Liver (tissue), 9 donors: ENCODE measurements around the gene IFT81. TPM values are rescaled to one million over a fixed set of nuclear protein-coding genes. Genes with fewer than 3 reads are reported as not detected.

Experiments
- DNase-seq: peaks from one replicate; pipeline ENCODE4 v3.0.0-alpha.2; 2017; ENCODE audit warnings: low spot score
- H3K27ac ChIP-seq, 2 donors: one replicate each; pipeline ENCODE4 v1.7.0; 2013; ENCODE audit warnings: inconsistent platforms in 2 of 2, low read length in 2 of 2, control low read depth in 1 of 2, low read depth in 1 of 2, mild to moderate bottlenecking in 1 of 2
- H3K27me3 ChIP-seq, 4 donors: one replicate each; pipeline versions ENCODE4 v1.6.1 to v1.7.0; 2013; ENCODE audit warnings: low read length in 3 of 4, inconsistent platforms in 1 of 4, mild to moderate bottlenecking in 1 of 4, moderate library complexity in 1 of 4; ENCODE audit not compliant: control insufficient read depth in 4 of 4, insufficient read depth in 4 of 4
- H3K36me3 ChIP-seq, 4 donors: one replicate each; pipeline versions ENCODE4 v1.6.1 to v1.7.0; 2013; ENCODE audit warnings: low read length in 3 of 4, mild to moderate bottlenecking in 3 of 4, low read depth in 1 of 4, moderate library complexity in 1 of 4; ENCODE audit not compliant: control insufficient read depth in 4 of 4, insufficient read depth in 3 of 4
- H3K4me1 ChIP-seq, 4 donors: one replicate each; pipeline versions ENCODE4 v1.6.1 to v1.7.0; 2013; ENCODE audit warnings: low read length in 3 of 4, mild to moderate bottlenecking in 3 of 4, moderate library complexity in 1 of 4; ENCODE audit not compliant: control insufficient read depth in 4 of 4, insufficient read depth in 4 of 4
- H3K4me3 ChIP-seq, 3 donors: one replicate each; pipeline versions ENCODE4 v1.6.1 to v1.7.0; 2013; ENCODE audit warnings: low read length in 3 of 3, control low read depth in 1 of 3, low read depth in 1 of 3, mild to moderate bottlenecking in 1 of 3
- H3K9ac ChIP-seq, 2 donors: one replicate each; pipeline ENCODE4 v1.7.0; 2013; ENCODE audit warnings: low read length in 2 of 2, mild to moderate bottlenecking in 2 of 2, moderate library complexity in 2 of 2, control low read depth in 1 of 2, low read depth in 1 of 2
- H3K9me3 ChIP-seq, 4 donors: one replicate each; pipeline versions ENCODE4 v1.6.1 to v1.7.0; 2013; ENCODE audit warnings: low read length in 3 of 4; ENCODE audit not compliant: control insufficient read depth in 4 of 4
- ATF3 ChIP-seq: IDR thresholded peaks from 2 replicates; pipeline ENCODE4 v1.6.1; 2016; ENCODE audit warnings: antibody characterized with exemption
- EGR1 ChIP-seq, 2 donors: IDR thresholded peaks; 2 replicates each; pipeline ENCODE4 v1.6.1; 2016 to 2018; ENCODE audit warnings: antibody characterized with exemption in 2 of 2, low read depth in 2 of 2
- FOXA1 ChIP-seq: IDR thresholded peaks from 2 replicates; pipeline ENCODE4 v1.6.1; 2016; ENCODE audit warnings: antibody characterized with exemption
- FOXA2 ChIP-seq: IDR thresholded peaks from 2 replicates; pipeline ENCODE4 v1.6.1; 2016; ENCODE audit warnings: antibody characterized with exemption
- GABPA ChIP-seq, 2 donors: IDR thresholded peaks in 1 of 2; conservative IDR thresholded peaks in 1 of 2; 2 replicates each; pipeline ENCODE4 v1.6.1; 2016; ENCODE audit warnings: antibody characterized with exemption in 2 of 2, mild to moderate bottlenecking in 1 of 2, moderate library complexity in 1 of 2
- HNF4A ChIP-seq, 2 donors: conservative IDR thresholded peaks; 2 replicates each; pipeline ENCODE4 v1.6.1; 2016; ENCODE audit warnings: antibody characterized with exemption in 2 of 2, mild to moderate bottlenecking in 2 of 2
- HNF4G ChIP-seq: IDR thresholded peaks from 2 replicates; pipeline ENCODE4 v1.6.1; 2016; ENCODE audit warnings: antibody characterized with exemption
- JUND ChIP-seq, 2 donors: IDR thresholded peaks; 2 replicates each; pipeline ENCODE4 v1.6.1; 2016; ENCODE audit warnings: antibody characterized with exemption in 2 of 2
- MAX ChIP-seq: IDR thresholded peaks from 2 replicates; pipeline ENCODE4 v1.6.1; 2016; ENCODE audit warnings: antibody characterized with exemption
- NR2F2 ChIP-seq: IDR thresholded peaks from 2 replicates; pipeline ENCODE4 v1.6.1; 2016; ENCODE audit warnings: antibody characterized with exemption
- RAD21 ChIP-seq, 2 donors: IDR thresholded peaks; 2 replicates each; pipeline ENCODE4 v1.6.1; 2016; ENCODE audit warnings: antibody characterized with exemption in 2 of 2, mild to moderate bottlenecking in 2 of 2
- RXRA ChIP-seq, 2 donors: IDR thresholded peaks; 2 replicates each; pipeline ENCODE4 v1.6.1; 2017 to 2018; ENCODE audit warnings: antibody characterized with exemption in 2 of 2, mild to moderate bottlenecking in 1 of 2
- SP1 ChIP-seq: IDR thresholded peaks from 2 replicates; pipeline ENCODE4 v1.6.1; 2018; ENCODE audit warnings: antibody characterized with exemption, mild to moderate bottlenecking
- TAF1 ChIP-seq: conservative IDR thresholded peaks from 2 replicates; pipeline ENCODE4 v1.6.1; 2016; ENCODE audit warnings: antibody characterized with exemption, mild to moderate bottlenecking
- YY1 ChIP-seq: IDR thresholded peaks from 2 replicates; pipeline ENCODE4 v1.6.1; 2016; ENCODE audit warnings: antibody characterized with exemption, mild to moderate bottlenecking
- WGBS: extraction: QIAGEN DNeasy Blood & Tissue Kit; methylation state at CpG from one replicate; pipeline ENCODE4 v1.1.7; 2013; 5-methylcytosine and 5-hydroxymethylcytosine counted together
- polyA plus RNA-seq, 2 donors: library from polyadenylated mRNA; stranded (reverse) in 1 of 2; unstranded in 1 of 2; fragments of 200-250 nt in 1 of 2; fragments of >200 nt in 1 of 2; fragmentation: Nextera tagmentation in 1 of 2; extraction: Ambion mirVana in 1 of 2; gene quantifications; one replicate each; pipeline versions ENCODE4 v1.2.1 to v1.2.3, GENCODE V29; 2013 to 2015
- total RNA-seq, 2 donors: library from RNA; depleted of rRNA; stranded (reverse); fragments of >200 nt; gene quantifications; one replicate each; pipeline ENCODE4 v1.2.3, GENCODE V29; 2014
- TF ChIP-seq, protein P1 (sequence below): IDR thresholded peaks from 2 replicates; pipeline ENCODE4 v1.6.1; 2016; ENCODE audit warnings: antibody characterized with exemption, mild to moderate bottlenecking
- TF ChIP-seq, protein P2 (sequence below): fragments of 150-350 bp; IDR thresholded peaks from 2 replicates; pipeline ENCODE4 v1.5.1; 2017; ENCODE audit warnings: improper control_type of control experiment, low read depth, low read length; ENCODE audit not compliant: missing input control
- TF ChIP-seq, protein P3 (sequence below): IDR thresholded peaks from 2 replicates; pipeline ENCODE4 v1.6.1; 2016; ENCODE audit warnings: antibody characterized with exemption
- donor health status: healthy.
- donor health status: healthy.
- donor health status: healthy.
- donor health status: healthy.
- donor health status: healthy.

IFT81 gene
- total and polyA plus RNA-seq, 4 donors: 1.9 to 4.9 (median 2.8) TPM

GRCh38 chr12:110141389-110141788 is 17.2 kb downstream of the IFT81 start:
- Histone ChIP-seq H3K4me1 (peaks cover 0 to 3% (median under 1%) of the 10 kb centered on the region in 4 donors), H3K9ac (no peak overlapping the region), H3K9me3 (no peaks in the 10 kb centered on the region), H3K27me3 (no peaks in the 10 kb centered on the region), H3K4me3 (no peak overlapping the region), H3K36me3 (peaks cover 0 to 4% (median 2%) of the 10 kb centered on the region in 4 donors), H3K27ac (peak overlapping the region; percentile 2 to 43)
- WGBS: 38% methylated on average over 6 of the region's 6 CpGs
- no peak for DNase-seq
- TF ChIP-seq MAX: peak; percentile 22
- TF ChIP-seq, protein P1, sequence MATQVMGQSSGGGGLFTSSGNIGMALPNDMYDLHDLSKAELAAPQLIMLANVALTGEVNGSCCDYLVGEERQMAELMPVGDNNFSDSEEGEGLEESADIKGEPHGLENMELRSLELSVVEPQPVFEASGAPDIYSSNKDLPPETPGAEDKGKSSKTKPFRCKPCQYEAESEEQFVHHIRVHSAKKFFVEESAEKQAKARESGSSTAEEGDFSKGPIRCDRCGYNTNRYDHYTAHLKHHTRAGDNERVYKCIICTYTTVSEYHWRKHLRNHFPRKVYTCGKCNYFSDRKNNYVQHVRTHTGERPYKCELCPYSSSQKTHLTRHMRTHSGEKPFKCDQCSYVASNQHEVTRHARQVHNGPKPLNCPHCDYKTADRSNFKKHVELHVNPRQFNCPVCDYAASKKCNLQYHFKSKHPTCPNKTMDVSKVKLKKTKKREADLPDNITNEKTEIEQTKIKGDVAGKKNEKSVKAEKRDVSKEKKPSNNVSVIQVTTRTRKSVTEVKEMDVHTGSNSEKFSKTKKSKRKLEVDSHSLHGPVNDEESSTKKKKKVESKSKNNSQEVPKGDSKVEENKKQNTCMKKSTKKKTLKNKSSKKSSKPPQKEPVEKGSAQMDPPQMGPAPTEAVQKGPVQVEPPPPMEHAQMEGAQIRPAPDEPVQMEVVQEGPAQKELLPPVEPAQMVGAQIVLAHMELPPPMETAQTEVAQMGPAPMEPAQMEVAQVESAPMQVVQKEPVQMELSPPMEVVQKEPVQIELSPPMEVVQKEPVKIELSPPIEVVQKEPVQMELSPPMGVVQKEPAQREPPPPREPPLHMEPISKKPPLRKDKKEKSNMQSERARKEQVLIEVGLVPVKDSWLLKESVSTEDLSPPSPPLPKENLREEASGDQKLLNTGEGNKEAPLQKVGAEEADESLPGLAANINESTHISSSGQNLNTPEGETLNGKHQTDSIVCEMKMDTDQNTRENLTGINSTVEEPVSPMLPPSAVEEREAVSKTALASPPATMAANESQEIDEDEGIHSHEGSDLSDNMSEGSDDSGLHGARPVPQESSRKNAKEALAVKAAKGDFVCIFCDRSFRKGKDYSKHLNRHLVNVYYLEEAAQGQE: no peak
- peak; percentile 22 to 28 for TF ChIP-seq HNF4A (conservative IDR thresholded peaks at IDR 0.05)
- TF ChIP-seq, protein P2, sequence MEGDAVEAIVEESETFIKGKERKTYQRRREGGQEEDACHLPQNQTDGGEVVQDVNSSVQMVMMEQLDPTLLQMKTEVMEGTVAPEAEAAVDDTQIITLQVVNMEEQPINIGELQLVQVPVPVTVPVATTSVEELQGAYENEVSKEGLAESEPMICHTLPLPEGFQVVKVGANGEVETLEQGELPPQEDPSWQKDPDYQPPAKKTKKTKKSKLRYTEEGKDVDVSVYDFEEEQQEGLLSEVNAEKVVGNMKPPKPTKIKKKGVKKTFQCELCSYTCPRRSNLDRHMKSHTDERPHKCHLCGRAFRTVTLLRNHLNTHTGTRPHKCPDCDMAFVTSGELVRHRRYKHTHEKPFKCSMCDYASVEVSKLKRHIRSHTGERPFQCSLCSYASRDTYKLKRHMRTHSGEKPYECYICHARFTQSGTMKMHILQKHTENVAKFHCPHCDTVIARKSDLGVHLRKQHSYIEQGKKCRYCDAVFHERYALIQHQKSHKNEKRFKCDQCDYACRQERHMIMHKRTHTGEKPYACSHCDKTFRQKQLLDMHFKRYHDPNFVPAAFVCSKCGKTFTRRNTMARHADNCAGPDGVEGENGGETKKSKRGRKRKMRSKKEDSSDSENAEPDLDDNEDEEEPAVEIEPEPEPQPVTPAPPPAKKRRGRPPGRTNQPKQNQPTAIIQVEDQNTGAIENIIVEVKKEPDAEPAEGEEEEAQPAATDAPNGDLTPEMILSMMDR: no peak
- TF ChIP-seq ATF3: no peak
- TF ChIP-seq YY1: no peak
- no peak for TF ChIP-seq GABPA (IDR thresholded peaks at IDR 0.05 in 1 of 2, conservative IDR thresholded peaks at IDR 0.05 in 1 of 2)
- no peak for TF ChIP-seq JUND (IDR thresholded peaks at IDR 0.05)
- TF ChIP-seq FOXA2: no peak
- no peak for TF ChIP-seq FOXA1
- no peak for TF ChIP-seq TAF1
- TF ChIP-seq RXRA (IDR thresholded peaks at IDR 0.05): peak; percentile 65 to 83
- TF ChIP-seq EGR1 (IDR thresholded peaks at IDR 0.05; ENCODE audit: low read depth in 2 of 2): no peak
- TF ChIP-seq SP1: peak; percentile 49
- peak; percentile 23 to 58 for TF ChIP-seq RAD21 (IDR thresholded peaks at IDR 0.05)
- TF ChIP-seq, protein P3, sequence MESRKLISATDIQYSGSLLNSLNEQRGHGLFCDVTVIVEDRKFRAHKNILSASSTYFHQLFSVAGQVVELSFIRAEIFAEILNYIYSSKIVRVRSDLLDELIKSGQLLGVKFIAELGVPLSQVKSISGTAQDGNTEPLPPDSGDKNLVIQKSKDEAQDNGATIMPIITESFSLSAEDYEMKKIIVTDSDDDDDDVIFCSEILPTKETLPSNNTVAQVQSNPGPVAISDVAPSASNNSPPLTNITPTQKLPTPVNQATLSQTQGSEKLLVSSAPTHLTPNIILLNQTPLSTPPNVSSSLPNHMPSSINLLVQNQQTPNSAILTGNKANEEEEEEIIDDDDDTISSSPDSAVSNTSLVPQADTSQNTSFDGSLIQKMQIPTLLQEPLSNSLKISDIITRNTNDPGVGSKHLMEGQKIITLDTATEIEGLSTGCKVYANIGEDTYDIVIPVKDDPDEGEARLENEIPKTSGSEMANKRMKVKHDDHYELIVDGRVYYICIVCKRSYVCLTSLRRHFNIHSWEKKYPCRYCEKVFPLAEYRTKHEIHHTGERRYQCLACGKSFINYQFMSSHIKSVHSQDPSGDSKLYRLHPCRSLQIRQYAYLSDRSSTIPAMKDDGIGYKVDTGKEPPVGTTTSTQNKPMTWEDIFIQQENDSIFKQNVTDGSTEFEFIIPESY: no peak
- TF ChIP-seq NR2F2: peak; percentile 65
- no peak for TF ChIP-seq HNF4G
